Gastrocnemius medialis (tissue), 4 donors: ENCODE data around the gene DPH7.

Source experiments
- POLR2A ChIP-seq, 2 donors: fragments of 450-650 bp; IDR thresholded peaks; one replicate each; pipeline ENCODE4 v1.6.1; 2017; ENCODE audit warnings: antibody characterized with exemption in 2 of 2, mild to moderate bottlenecking in 2 of 2, moderate library complexity in 2 of 2
- TF ChIP-seq, protein P1 (sequence below), 5 experiments: fragments of 450-650 bp in 3 of 5; fragments of 200-600 bp in 2 of 5; sonication (generic) in 2 of 5; IDR thresholded peaks in 4 of 5; conservative IDR thresholded peaks in 1 of 5; 1 replicate in 4 of 5; 2 replicates in 1 of 5; pipeline ENCODE4 v1.5.1; 2016 to 2019; ENCODE audit warnings: antibody characterized with exemption in 5 of 5, mild to moderate bottlenecking in 3 of 5, moderate library complexity in 3 of 5

DNA sequence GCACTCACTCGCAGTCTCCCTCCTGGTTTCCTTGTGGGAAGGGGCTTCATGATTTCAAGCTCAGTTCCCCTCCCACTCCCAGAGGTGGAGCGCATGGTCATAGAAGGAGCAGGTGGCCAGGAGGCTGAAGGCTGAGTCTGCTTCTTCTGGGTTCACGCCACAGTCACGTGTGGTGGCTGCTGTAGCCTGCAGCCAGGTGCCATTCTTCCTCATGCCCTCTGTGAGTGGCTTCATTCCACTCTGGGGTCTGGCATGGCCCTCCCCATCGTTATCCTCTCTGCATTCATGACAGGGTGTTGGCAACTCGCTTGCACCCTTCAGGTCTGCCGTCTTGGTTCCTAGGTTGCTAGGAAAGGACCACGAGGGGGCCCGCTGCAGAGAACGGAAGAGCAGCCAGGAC lies 23.5 kb downstream of the DPH7 start:
- TF ChIP-seq, protein P1, sequence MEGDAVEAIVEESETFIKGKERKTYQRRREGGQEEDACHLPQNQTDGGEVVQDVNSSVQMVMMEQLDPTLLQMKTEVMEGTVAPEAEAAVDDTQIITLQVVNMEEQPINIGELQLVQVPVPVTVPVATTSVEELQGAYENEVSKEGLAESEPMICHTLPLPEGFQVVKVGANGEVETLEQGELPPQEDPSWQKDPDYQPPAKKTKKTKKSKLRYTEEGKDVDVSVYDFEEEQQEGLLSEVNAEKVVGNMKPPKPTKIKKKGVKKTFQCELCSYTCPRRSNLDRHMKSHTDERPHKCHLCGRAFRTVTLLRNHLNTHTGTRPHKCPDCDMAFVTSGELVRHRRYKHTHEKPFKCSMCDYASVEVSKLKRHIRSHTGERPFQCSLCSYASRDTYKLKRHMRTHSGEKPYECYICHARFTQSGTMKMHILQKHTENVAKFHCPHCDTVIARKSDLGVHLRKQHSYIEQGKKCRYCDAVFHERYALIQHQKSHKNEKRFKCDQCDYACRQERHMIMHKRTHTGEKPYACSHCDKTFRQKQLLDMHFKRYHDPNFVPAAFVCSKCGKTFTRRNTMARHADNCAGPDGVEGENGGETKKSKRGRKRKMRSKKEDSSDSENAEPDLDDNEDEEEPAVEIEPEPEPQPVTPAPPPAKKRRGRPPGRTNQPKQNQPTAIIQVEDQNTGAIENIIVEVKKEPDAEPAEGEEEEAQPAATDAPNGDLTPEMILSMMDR (IDR thresholded peaks at IDR 0.05 in 4 of 5, conservative IDR thresholded peaks at IDR 0.05 in 1 of 5): no peak
- TF ChIP-seq POLR2A (IDR thresholded peaks at IDR 0.05): no peak
